IPS-18c (cell line): ENCODE measurements around the gene BCL2.

Source experiments
- H3K4me3 ChIP-seq: 2 replicates; pipeline ENCODE4 v1.7.0; 2013; ENCODE audit warnings: low read depth, mild to moderate bottlenecking, low read length, moderate library complexity; ENCODE audit not compliant: insufficient read depth
- H3K9me3 ChIP-seq: one replicate; pipeline ENCODE4 v1.6.1; 2013; ENCODE audit warnings: mild to moderate bottlenecking, low read length, moderate library complexity; ENCODE audit not compliant: control insufficient read depth, insufficient read depth

BCL2 gene

GRCh38 chr18:63187791-63188460 is 131.6 kb downstream of the BCL2 start:
- H3K4me3 ChIP-seq = no peak overlapping the region
- no peaks in the 10 kb centered on the region for H3K9me3 ChIP-seq

GRCh38 chr18:63187223-63187574 is 132.4 kb downstream of the BCL2 start:
- Histone ChIP-seq H3K9me3 (no peaks in the 10 kb centered on the region), H3K4me3 (no peak overlapping the region)

DNA sequence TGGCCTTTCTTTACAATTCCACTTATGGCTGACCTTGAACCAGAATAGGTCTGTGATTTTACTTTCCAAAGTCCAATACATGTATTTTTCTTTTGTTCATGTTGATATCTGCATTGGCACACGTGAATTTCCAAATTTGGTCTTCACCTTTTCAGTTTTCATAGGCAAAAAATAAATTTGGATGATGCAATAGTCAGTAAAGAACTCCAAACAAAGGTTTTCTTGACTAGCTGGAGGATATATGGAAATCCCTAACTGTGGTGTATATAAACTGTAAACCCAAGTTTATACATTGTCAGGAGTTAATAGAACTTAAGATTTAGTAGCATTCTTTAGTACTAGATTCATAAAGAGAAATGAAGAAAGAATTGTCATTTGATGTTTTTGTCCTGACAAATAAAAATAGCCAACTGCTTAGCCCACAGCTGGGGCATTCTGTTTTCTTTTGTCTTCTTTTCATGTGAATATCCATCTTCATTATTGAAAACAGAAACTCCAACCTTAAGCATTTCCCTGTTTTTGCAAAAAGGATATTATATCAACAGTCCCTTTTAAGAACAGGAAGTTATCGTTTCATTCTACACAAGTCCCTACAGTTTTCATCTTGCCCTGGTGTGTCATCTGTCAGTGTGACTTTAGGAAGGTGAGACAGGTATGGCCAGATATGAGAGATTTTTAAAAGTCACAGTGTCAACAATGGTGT is 132.9 kb downstream of the BCL2 start:
- Histone ChIP-seq H3K4me3 (no peak overlapping the region), H3K9me3 (no peaks in the 10 kb centered on the region)

- no peaks in the 10 kb centered on the region for H3K9me3 ChIP-seq
- H3K4me3 ChIP-seq = no peak overlapping the region
Observed at GRCh38 chr18:63185984-63186383, 133.6 kb downstream of the BCL2 start.

GRCh38 chr18:63183952-63184770 is 135.4 kb downstream of the BCL2 start:
- Histone ChIP-seq H3K4me3 (no peak overlapping the region), H3K9me3 (no peaks in the 10 kb centered on the region)

DNA sequence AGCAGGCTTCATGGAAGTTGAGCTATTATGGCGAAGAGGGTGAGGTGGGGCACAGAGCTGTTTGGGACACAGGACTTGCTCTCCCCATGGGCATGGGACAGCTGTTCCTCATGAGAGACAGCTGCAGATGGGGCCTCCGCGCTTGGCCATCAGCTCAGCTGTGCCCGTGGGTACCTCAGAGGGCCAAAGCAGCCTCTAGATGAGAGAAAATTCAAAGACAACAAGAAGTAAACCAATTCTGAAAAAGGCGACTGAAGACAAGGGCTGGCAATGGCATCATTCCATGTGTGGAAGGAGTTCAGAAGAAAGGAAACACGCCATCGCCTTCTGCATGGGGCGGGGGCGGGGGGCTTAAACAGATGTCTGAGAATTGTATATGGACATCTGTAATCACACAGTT is 136.2 kb downstream of the BCL2 start:
- Histone ChIP-seq H3K9me3 (no peaks in the 10 kb centered on the region), H3K4me3 (no peak overlapping the region)

GRCh38 chr18:63182861-63183260 is 136.7 kb downstream of the BCL2 start:
- Histone ChIP-seq H3K4me3 (no peak overlapping the region), H3K9me3 (no peaks in the 10 kb centered on the region)

GRCh38 chr18:63182310-63182772 is 137.2 kb downstream of the BCL2 start:
- no peaks in the 10 kb centered on the region for H3K9me3 ChIP-seq
- no peak overlapping the region for H3K4me3 ChIP-seq

GRCh38 chr18:63181706-63182309 is 137.8 kb downstream of the BCL2 start:
- no peaks in the 10 kb centered on the region for H3K9me3 ChIP-seq
- no peak overlapping the region for H3K4me3 ChIP-seq

DNA sequence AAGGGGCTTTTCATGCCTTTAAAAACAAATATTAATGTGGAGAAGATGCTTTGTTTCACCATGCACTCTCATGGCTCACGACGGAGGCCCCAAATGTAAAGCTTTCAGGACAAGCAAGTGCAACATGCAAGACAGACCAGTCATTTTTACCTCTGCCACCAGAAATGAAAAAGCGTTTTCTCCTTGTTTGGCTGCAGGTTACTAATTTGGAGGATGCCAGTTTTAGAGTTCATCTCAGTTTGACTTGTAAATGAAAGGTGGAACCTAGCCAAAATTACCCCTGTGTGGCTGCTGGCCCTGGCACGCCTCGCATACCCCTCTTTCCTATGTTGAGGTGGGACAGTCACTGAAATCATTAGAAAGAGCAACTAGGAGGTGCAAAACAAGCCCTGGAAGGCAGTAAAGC is 138.6 kb downstream of the BCL2 start:
- Histone ChIP-seq H3K9me3 (no peaks in the 10 kb centered on the region), H3K4me3 (no peak overlapping the region)

- Histone ChIP-seq H3K9me3 (no peaks in the 10 kb centered on the region), H3K4me3 (no peak overlapping the region)
Observed at GRCh38 chr18:63180321-63180720, 139.2 kb downstream of the BCL2 start.

DNA sequence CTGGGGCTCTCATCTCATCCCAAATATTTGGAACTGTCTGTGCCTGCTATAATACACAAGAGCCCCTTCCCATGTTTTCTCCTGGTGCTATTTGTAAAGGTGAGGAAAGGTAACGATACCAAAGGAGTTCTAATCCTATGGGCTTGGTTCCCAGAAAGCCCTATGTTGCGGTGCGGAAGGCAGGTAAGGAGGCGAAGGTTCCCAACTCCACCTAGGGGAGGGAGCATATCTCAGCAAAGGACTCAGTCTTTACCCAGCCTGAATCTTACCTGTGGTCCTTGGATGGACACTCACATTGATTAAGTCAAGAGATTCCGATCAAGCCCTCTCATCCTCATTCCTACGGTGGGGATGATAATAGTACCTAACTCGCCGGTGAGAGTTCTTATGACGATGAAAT is 140.1 kb downstream of the BCL2 start:
- Histone ChIP-seq H3K9me3 (no peaks in the 10 kb centered on the region), H3K4me3 (no peak overlapping the region)

GRCh38 chr18:63178971-63179370 is 140.6 kb downstream of the BCL2 start:
- no peaks in the 10 kb centered on the region for H3K9me3 ChIP-seq
- no peak overlapping the region for H3K4me3 ChIP-seq

- Histone ChIP-seq H3K4me3 (no peak overlapping the region), H3K9me3 (no peaks in the 10 kb centered on the region)
Observed at GRCh38 chr18:63177919-63178821, 141.4 kb downstream of the BCL2 start.

GRCh38 chr18:63177259-63177658 is 142.3 kb downstream of the BCL2 start:
- H3K9me3 ChIP-seq = no peaks in the 10 kb centered on the region
- no peak overlapping the region for H3K4me3 ChIP-seq

DNA sequence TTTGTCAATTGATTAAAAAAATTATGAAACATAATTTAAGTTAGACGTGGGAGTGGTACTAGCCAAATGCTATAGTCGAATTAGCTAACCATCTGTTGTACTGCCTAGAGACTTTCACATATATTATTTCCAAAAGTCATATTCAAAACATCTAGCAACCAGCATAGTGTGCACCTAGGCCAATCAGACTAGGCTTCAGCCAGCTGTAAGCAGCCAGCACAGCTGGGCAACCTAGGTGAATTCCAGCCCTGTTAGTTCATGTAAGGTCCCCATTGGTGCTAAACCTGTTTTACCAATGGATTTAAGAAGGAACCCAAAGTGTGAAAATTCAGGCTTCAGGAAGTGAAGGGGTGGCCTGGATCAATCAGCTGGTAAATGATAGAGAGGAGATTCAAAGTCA is 144.3 kb downstream of the BCL2 start:
- H3K9me3 ChIP-seq = no peaks in the 10 kb centered on the region

GRCh38 chr18:63173983-63174382 is 145.6 kb downstream of the BCL2 start:
- H3K4me3 ChIP-seq = no peak overlapping the region

More for the DNA sequence above, 144.3 kb downstream of the BCL2 start:
- H3K4me3 ChIP-seq = no peak overlapping the region

More at GRCh38 chr18:63173983-63174382, 145.6 kb downstream of the BCL2 start:
- no peaks in the 10 kb centered on the region for H3K9me3 ChIP-seq
